Neural cell (in vitro differentiated cells): ENCODE results near the gene CXCL1.

Experiments
- EP300 ChIP-seq: fragments of 450-650 bp; conservative IDR thresholded peaks from 2 replicates; pipeline ENCODE4 v1.6.1; 2014; ENCODE audit warnings: antibody characterized with exemption, mild to moderate bottlenecking, moderate library complexity; ENCODE audit not compliant: poor library complexity, severe bottlenecking
- EZH2 ChIP-seq: fragments of 200-600, 300-800 bp; shearing (Covaris generic), sonication (generic); IDR thresholded peaks from 2 replicates; pipeline ENCODE4 v1.6.1; 2014; ENCODE audit warnings: antibody characterized with exemption, low read length, borderline replicate concordance, mild to moderate bottlenecking; ENCODE audit not compliant: insufficient read depth, poor library complexity, severe bottlenecking
- POLR2AphosphoS5 ChIP-seq: IDR thresholded peaks from 2 replicates; pipeline ENCODE4 v1.6.1; 2012
- TF ChIP-seq, protein P1 (sequence below): fragments of 450-650 bp; IDR thresholded peaks from 2 replicates; pipeline ENCODE4 v1.5.1; 2014; ENCODE audit warnings: antibody characterized with exemption, mild to moderate bottlenecking, moderate library complexity; ENCODE audit not compliant: poor library complexity, severe bottlenecking
- TF ChIP-seq, protein P2 (sequence below): IDR thresholded peaks from 2 replicates; pipeline ENCODE4 v1.6.1; 2012; ENCODE audit warnings: borderline replicate concordance

DNA sequence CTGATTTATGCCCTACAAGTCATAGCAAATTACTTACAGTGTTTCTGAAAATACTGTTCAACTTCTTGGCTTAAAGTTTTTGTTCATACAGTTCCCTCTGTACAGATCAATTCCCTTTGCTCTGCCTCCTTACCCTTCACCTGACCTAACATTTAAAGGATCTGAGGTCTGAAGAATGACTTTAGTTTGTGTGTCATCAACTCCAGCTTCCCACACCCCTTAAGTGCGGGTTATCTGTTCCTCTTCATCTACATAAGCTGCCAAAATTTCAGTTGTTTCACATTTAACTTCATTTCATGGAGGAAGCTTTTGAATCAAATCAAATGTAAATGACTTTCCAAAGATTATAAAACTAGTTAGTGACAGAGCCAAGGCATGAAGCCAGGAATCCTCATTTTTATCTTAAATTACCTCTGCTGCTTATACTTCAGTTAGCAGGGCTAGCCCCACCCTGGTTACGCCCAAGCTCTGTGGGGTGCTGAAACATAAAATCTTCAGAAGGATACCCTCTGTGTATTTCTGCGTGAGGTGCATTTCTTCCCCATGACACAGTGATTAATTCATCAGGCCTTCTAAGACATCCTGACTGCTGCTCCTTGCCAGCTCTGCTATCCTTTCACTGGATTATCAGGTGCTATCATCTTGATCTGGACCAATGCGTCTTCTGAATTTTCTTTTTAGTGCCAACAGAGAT is 16.5 kb downstream of the CXCL1 start:
- TF ChIP-seq EP300 (no peak), EZH2 (no peak), POLR2AphosphoS5 (no peak)
- TF ChIP-seq, protein P1, sequence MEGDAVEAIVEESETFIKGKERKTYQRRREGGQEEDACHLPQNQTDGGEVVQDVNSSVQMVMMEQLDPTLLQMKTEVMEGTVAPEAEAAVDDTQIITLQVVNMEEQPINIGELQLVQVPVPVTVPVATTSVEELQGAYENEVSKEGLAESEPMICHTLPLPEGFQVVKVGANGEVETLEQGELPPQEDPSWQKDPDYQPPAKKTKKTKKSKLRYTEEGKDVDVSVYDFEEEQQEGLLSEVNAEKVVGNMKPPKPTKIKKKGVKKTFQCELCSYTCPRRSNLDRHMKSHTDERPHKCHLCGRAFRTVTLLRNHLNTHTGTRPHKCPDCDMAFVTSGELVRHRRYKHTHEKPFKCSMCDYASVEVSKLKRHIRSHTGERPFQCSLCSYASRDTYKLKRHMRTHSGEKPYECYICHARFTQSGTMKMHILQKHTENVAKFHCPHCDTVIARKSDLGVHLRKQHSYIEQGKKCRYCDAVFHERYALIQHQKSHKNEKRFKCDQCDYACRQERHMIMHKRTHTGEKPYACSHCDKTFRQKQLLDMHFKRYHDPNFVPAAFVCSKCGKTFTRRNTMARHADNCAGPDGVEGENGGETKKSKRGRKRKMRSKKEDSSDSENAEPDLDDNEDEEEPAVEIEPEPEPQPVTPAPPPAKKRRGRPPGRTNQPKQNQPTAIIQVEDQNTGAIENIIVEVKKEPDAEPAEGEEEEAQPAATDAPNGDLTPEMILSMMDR: no peak
- TF ChIP-seq, protein P2, sequence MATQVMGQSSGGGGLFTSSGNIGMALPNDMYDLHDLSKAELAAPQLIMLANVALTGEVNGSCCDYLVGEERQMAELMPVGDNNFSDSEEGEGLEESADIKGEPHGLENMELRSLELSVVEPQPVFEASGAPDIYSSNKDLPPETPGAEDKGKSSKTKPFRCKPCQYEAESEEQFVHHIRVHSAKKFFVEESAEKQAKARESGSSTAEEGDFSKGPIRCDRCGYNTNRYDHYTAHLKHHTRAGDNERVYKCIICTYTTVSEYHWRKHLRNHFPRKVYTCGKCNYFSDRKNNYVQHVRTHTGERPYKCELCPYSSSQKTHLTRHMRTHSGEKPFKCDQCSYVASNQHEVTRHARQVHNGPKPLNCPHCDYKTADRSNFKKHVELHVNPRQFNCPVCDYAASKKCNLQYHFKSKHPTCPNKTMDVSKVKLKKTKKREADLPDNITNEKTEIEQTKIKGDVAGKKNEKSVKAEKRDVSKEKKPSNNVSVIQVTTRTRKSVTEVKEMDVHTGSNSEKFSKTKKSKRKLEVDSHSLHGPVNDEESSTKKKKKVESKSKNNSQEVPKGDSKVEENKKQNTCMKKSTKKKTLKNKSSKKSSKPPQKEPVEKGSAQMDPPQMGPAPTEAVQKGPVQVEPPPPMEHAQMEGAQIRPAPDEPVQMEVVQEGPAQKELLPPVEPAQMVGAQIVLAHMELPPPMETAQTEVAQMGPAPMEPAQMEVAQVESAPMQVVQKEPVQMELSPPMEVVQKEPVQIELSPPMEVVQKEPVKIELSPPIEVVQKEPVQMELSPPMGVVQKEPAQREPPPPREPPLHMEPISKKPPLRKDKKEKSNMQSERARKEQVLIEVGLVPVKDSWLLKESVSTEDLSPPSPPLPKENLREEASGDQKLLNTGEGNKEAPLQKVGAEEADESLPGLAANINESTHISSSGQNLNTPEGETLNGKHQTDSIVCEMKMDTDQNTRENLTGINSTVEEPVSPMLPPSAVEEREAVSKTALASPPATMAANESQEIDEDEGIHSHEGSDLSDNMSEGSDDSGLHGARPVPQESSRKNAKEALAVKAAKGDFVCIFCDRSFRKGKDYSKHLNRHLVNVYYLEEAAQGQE: no peak
